NB4 (cell line): ENCODE data around the gene INPP1.

Source experiments
- CTCF ChIP-seq: IDR thresholded peaks from one replicate; pipeline ENCODE4 v1.5.1; 2012; ENCODE audit warnings: low read depth, low read length
- MAX ChIP-seq: IDR thresholded peaks from 2 replicates; pipeline ENCODE4 v1.6.1; 2011; ENCODE audit warnings: low read depth, low read length
- MYC ChIP-seq: IDR thresholded peaks from 2 replicates; pipeline ENCODE4 v1.6.1; 2011; ENCODE audit warnings: low read depth, low read length
- POLR2A ChIP-seq: IDR thresholded peaks from 2 replicates; pipeline ENCODE4 v1.6.1; 2011; ENCODE audit warnings: mild to moderate bottlenecking; ENCODE audit not compliant: insufficient read length; ENCODE audit errors: extremely low read depth

GRCh38 chr2:190344276-190344827, 963 bp downstream of the INPP1 start:
- TF ChIP-seq CTCF: peak; percentile 33
- TF ChIP-seq POLR2A: no peak
- no peak for TF ChIP-seq MAX
- no peak for TF ChIP-seq MYC
